Activated CD8-positive, alpha-beta memory T cell treated with anti-CD3 and anti-CD28 coated beads, Interleukin-2, amount 50 U/mL, for 1 hour (primary cell): ENCODE data around the gene ZNF76.

Source experiments
- DNase-seq: peaks from one replicate; pipeline ENCODE4 v3.0.0-alpha.2; 2020; ENCODE audit errors: extremely low read depth

ZNF76 gene

GRCh38 chr6:35330541-35331119, 71.1 kb downstream of the ZNF76 start:
- DNase-seq: no peak

GRCh38 chr6:35332074-35332887, 72.7 kb downstream of the ZNF76 start:
- DNase-seq: peak; percentile 49

- DNase-seq: no peak
Observed at GRCh38 chr6:35341557-35341956, 82.0 kb downstream of the ZNF76 start.

- peak; percentile 88 for DNase-seq
Observed at GRCh38 chr6:35342258-35343091, 82.9 kb downstream of the ZNF76 start, which contains the start of gene PPARD. Gene PPARD (plus strand): TSS chr6:35342558. CDS start chr6:35411088, 68,530 bp downstream.

- DNase-seq: no peak
Observed at GRCh38 chr6:35343092-35343834, 83.7 kb downstream of the ZNF76 start.

- DNase-seq: no peak
Observed at GRCh38 chr6:35343835-35344550, 84.5 kb downstream of the ZNF76 start.
